Activated CD8-positive, alpha-beta memory T cell treated with anti-CD3 and anti-CD28 coated beads, Interleukin-2, amount 50 U/mL, for 48 hours (primary cell): Measurements from ENCODE around the gene PRXL2B.
A peak's percentile ranks its signal among the peaks of the same experiment; 100 is the strongest.
"Not testable (repeated sequence)": the region's sequence is repeated elsewhere in the genome, so short reads cannot be mapped to it uniquely, and the experiment has no call there.

Source experiments
- DNase-seq: peaks from one replicate; pipeline ENCODE4 v3.0.0-alpha.2; 2020

The PRXL2B gene

DNA sequence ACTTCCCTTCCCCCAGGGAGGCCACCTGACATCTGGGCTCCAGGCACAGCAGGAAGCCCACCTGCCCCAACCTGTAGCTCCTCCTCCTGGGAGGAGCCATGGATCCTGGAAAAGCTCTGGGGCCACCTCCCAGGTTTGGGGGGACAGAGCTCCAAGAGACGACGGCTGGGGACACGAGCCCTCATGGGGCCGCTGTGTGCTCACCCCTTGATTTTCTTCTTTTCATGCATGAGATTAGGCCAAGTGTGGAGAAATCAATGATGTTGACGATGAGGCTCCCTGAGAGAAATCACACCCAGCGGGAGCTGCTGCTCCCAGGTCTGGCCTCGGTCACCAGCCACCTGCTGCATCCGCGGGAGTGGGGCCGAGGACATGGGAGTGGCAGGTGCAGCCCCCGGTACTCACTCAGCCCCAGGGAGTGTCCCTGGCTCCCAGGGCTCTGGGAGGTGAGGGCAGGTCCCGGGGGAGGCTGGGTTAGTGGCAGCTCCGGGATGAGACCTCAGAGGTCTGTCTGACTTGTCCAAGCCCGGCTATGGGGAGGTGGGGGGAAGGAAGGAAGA lies 21.7 kb upstream of the PRXL2B start:
- DNase-seq = no peak

DNA sequence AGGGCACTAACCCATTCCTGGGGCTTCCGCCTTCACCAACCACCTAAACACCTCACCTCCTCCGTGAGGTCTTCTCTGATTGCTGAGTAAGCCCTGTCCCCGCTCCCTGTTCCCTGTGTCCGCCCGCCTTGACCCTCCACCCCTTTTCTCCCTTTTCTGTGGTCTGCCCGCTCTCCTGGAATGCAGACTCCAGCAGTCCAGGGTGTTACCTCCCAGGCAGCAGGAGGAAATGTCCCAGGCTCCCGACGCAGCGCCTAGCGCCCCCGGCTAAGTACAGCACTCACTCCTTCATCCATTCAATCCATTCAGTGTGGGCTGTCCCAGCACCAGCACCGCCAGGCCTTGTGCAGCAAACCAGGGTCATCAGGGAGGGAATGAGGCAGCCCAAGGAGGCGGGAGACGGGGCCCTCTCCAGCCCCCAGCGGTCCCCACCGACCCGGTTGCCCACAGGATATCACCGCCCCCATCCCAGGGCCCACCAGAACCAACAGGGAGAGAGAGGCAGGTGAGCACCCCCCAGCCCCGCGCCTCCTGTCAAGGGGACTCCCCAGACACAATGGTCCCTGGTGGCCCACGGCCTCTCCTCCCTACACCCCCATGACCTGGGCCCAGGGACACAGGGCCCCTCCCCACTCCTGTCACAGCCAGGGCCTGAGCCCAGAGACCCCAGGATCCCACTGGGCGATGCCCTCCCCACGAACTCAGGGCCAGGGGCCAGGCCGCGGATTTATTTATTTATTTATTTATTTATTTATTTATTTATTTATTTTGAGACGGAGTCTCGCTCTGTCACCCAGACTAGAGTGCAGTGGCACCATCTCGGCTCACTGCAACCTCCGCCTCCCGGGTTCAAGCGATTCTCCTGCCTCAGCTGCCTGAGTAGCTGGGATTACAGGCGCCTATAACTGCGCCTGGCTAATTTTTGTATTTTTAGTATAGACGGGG lies 20.2 kb upstream of the PRXL2B start:
- no peak for DNase-seq

DNA sequence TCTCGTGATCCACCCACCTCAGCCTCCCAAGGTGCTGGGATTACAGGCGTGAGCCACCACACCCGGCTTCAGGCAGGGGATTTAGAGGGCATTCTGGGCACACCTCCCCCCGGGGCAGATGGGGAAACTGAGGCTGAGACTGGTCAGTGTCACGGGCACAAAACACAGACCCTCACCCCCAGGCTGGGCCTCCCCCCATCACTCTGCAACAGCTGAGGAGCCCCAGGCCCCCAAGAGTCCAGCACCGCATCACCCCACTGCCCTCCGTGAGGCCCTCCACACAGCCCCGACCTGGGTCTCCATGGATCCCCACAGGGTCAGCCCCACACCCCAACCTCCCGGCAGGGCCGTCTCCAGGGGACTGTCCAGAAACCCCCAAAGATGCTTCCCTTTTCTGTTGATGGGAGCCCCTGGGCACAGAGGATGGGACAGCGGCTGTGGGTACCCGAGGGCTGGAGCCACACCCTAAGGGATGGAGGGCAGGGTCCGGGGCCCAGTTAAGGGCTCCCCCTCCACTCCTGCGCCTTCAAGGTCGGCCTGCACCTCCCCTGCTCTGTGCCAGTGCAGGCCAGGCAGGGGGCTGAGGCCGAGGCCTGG lies 19.4 kb upstream of the PRXL2B start:
- DNase-seq = no peak

DNA sequence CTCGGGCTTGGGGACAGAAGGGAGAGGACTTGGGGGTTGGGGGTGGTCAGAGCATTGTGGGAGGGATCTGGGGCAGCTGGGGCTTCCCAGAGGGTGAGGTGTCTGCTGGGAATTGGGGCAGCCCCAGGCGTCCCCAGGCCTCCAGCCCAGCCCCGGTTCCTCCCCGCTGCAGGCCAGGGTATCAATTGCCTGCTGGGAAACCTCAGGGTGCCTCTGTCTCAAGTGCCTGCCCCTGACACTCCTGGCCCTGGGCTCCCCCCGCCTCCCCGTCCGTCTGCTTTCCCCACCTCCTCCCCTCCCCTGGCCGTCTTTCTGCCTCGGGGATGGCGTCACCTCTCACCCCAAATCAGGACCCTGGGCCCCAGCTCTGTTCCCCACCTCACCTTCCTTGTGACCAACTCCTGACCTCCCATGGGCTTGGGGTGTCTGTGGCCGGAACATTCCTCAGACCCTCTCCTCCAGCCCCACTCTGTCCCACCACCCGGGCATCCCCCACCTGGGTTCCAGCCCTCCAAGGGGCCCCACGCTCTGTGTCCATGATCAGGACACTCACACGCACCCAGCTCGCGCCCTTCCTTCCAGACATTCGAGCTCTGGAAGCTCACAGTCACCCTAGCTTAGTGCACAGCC lies 18.3 kb upstream of the PRXL2B start:
- DNase-seq = not testable (repeated sequence)

DNA sequence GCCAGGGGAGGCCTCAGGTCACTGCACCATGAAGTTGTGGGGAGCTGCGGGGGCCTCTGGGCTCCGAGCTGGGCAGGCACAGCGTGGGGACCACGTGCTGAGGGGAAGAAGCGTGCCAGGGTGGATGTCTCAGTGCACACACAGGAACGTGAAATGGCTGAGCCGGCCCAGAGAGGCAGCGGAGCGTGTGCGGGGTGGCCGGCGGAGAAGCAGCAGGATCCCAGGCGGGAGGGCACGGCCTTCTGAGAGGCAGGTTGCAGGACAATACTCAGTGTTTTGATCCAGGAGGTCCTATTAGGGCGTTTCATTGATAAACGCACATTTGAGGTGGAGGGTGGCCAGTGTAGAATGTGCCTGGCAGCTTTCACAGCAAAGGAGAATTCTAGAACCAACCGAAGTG lies 17.5 kb upstream of the PRXL2B start:
- DNase-seq = no peak

DNA sequence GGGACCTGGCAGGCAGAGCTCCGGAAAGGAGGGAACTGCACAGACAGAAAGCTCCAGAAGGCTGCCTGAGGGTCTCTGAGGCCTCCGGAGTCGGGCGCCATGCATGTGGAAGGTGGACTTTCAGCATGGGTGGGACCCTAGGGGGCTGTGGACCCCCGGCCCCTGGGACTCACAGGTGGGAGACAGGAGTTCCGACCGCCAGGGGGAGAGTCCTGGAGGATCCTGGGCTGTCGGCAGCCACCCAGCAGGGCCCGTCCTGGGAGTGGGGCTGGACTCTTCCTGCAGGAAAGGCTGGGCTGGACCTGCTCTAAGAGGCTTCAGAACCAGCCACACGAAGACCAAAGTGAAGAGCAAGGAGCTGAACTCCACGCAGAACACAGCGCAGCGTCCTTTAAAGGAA lies 16.9 kb upstream of the PRXL2B start:
- not testable (repeated sequence) for DNase-seq

DNA sequence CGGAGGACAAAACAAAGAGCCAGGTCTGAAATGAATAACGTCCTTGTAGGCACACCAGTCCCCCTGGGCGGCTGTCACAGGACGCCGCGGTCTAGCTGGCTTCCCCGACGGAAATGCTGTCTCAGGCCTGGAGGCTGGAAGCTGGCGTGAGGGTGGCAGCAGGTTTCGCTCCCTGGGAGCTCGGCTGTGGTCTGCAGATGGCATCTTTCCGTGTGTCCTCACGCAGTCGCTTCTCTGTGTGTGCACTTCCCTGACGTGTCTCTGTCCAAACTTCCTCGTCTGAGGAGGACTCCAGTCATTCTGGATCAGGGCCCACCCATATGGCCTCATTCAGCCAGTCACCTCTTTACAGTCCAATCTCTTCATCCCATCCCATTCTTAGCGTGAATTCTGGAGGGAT lies 16.2 kb upstream of the PRXL2B start:
- DNase-seq = no peak

DNA sequence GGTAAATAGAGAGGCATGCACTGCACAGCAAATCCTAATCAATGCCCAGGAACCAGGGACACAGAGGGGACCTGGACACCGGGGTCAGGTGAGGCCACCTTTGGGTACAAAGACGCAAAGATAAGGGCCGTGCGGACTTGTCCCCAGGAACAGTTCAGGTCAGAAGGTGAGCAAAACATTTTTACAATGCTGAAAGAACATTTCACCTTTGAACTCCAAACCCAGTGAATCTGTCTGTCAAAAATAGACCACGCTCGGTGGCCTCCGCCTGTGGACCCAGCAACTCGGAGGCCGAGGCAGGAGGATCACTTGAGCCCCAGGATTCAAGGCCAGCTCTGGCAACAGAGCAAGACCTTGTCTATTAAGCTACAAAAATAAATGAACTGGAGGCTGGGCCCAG lies 15.2 kb upstream of the PRXL2B start:
- no peak for DNase-seq

DNA sequence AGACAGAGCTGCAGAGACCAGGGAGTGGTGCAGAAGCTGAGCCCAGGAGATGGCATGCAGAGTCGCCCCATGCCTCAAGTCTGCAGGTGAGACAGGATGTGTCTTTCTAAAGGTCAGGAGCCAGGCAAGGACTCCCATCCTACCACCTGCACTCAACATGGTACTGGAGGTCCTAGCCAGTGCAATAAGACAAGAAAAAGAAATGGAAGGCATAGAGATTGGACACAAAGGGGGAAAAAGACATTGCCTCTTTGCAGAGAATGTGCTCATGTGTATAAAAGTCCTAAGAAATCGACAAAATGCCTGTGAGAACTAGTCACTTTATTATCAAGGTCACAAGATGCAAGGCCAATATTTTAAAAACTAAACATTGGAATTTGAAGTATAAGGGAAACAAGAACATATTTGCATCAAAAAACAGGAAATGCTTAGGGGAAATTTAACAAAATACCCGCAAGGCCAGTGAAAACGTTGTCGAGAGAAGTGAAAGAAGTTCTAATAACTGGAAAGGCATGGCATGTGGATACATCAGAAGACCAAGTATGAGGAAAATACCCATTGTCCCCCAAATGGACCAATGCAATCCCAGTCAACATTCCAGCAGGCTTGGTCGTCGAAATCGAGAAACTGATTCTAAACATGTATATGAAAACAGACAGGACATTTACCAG lies 13.2 kb upstream of the PRXL2B start:
- DNase-seq = no peak

DNA sequence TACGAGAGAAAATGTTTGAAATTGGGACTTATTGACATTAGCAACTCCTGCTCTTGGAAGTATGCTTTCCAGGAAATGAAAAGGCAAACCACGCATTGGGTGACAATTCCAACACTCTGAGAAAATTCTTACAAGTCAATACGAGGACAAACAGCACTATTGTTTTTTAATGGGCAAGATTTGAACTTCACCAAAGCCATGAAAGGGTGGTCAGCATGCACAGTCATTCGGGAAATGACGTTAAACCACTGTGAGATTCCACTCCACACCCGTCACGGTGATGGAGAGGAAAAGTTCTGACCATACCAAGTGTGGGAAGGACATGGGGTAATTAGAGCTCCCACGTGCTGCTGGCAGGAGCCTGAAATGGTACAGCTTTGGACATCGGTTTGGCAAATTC lies 12.2 kb upstream of the PRXL2B start:
- no peak for DNase-seq

DNA sequence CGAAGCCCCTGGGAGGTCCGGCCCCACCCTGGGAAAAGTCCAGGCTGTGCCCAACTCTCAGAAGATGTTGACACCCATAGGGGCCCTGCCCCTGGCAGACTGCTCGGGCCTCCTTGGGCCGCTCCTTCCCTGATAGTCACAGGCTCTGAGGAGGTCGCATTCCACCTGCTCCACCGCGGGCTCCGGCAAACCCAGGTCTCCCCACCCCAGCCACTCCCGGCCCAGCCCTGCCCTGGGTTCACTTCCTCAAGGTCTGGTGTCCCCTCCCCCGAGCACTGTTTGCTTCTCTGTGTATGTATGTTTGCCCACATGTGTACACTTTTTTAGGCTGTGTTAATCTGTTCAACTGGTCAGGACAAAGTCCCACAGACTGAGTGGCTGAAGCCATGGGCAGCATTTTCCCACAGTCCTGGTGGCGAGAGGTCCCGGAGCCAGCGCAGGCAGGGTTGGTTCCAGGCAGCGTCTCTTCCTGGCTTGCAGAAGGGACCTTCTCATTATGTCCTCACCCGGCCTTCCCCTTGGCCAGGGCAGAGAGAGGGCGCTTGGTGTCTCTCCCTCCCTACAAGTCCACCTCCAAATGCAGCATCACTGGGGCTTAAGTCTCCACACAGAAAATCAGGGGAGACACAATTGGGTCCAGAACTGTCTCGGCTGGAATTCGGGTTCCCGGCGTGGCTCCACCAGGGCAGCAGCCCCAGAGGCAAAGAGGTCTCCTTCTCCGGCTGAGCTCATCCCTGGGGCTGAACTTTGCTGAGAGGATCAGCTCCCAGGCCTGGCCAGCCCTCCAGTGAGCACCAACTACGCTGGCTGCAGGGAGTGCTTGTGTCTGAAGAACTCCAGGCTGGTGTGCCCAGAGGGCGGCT lies 10.5 kb upstream of the PRXL2B start:
- DNase-seq = no peak

DNA sequence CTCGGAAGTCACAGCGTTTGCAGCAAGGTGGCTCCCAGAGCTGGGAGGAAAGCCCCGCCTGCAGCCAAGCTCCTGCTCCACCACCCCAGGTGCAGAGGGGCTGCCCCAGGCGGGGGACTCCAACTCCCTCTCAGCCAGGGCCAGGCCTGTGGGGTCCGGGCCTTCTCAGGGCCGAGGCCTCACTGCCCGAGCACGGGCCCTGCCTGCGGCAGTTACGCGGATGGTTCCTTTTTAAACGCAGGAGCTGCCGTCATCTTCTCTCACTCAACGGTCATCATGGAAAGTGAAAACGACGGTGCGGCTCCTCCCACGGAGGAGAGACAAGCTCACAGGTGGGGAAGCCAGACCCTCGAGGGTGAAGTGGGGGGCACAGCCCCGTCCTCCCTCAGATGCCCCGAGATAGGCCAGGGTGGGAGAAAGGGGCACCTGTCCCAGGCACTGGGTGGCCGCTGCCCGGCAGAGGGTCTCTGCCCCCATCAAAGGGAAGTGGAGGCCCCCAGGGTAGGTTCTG lies 9.0 kb upstream of the PRXL2B start:
- not testable (repeated sequence) for DNase-seq

DNA sequence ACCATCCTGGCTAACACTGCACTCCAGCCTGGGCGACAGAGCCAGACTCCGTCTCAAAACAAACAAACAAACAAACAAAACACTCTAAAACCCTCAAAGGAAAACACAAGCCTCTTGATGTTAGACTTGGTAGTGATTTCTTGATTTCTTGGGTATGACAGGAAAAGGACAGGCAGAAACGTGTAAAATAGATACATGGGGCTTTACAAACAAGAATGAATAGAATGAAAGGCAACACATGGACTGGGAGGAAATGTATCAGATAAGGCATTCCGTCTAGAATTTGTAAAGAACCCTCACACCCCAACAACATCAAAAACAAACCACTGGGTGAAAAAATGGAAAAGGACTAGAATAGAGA lies 7.8 kb upstream of the PRXL2B start:
- DNase-seq = no peak

DNA sequence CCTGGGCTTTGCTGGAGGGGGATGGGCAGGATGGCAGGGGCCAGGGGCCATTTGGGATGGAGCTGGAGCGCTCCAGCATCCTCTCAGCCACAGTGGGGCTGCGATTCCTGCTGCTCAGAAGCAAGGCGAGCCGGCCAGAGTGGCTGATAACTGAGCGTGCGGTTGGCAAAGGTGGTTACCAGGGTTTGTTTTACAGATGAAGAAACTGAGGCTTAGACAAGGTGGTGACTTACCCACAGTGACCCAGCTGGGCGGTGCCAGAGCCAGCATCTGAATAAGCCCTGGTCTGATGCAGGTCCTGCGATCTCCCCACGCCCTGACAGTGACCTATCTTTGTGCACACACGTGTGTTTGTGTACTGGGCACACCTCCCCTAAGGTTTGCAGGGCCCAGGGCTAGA lies 5.9 kb upstream of the PRXL2B start:
- DNase-seq = no peak

DNA sequence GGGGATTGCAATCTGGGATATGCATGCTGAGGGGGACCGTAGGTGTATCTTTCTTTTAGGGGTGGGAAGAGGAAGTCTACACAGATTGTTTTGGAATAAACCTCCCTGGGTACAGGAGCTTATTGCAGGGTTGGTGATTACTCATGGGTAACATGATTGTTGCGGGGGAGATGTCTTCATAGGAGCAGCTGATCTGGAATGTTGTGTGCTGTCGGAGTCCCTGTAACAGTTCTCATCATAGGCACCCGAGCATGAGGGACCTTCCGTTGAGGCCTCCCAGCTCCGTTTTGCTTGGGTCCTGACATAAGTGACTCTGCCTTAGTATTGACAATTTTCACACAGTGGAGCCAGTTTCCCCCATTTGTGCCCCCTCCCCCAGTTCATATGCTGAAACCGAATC lies 4.2 kb upstream of the PRXL2B start:
- no peak for DNase-seq

DNA sequence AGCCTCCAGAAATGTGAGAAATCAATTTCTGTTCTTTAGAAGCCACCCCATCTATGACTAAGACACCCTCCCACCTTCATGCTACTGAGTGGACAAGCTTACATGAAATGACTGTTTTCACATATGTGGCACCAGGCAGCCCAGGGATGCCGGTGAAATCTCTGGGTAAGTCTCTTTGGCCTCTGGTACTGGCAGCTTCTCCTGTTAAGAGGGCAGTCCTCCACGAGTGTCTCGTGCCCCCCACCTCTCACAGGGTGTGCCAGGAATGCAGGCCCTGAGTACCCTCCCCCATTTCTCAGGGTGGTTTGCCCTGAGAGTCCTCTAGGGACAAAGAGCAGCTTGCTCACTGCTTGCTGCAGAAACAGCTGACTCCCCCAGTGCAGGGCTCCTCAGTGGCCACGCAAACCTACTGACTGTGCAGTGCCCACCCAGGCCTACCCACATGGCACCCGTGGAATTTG lies 3.2 kb upstream of the PRXL2B start:
- DNase-seq = no peak

DNA sequence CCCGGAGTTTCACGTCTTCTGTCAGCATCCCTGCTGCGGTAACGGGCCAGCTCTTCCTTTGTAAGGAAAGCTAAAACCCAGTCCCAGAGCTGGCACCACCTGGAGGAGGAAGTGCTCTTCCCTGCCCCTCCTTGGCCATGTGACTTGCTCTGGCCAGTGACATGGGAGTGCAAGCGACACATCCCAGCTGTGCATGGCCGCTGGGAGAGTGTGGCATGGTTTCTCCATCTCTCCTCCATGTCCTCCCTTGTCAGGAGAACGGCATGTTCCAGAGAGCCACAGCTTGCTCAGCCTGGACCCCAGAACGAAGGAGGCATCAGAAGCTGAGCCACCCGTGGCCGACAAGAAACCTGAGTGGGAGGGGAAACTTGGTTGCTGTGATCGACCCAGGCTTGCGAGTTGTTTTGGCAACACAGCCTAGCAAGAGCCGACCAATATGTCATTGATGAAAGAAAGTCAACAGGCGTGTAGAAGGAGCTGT lies 2.7 kb upstream of the PRXL2B start:
- no peak for DNase-seq

DNA sequence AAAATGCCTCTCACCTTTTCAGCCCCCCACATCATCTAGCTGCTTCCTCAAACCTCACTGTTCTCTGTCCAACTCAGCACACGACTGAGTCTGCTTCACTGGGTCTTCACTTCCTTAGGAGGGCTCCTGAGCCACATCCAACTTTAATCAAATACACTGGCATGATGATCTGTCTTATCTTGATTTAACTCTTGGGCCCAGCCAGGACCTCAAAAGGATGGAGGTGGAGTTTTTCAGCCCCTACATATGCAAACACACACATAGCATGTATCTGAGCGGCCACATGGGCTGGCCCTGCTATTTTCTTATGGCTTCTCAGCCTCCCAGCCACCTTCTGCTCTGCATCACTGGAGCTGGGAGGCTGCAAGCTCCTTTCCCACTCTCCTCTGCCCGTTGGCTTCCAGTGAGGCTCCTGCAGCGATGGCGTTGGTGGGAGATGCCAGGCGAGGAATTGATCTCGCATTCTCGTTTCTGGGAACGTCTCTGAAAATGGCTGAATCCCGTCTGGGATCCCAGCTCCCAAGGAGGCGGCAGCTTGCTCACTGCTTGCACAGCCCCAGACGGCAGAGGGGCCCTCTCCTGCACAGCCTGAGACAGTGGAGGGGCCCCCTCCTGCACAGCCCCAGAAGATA lies 1.8 kb upstream of the PRXL2B start:
- no peak for DNase-seq

DNA sequence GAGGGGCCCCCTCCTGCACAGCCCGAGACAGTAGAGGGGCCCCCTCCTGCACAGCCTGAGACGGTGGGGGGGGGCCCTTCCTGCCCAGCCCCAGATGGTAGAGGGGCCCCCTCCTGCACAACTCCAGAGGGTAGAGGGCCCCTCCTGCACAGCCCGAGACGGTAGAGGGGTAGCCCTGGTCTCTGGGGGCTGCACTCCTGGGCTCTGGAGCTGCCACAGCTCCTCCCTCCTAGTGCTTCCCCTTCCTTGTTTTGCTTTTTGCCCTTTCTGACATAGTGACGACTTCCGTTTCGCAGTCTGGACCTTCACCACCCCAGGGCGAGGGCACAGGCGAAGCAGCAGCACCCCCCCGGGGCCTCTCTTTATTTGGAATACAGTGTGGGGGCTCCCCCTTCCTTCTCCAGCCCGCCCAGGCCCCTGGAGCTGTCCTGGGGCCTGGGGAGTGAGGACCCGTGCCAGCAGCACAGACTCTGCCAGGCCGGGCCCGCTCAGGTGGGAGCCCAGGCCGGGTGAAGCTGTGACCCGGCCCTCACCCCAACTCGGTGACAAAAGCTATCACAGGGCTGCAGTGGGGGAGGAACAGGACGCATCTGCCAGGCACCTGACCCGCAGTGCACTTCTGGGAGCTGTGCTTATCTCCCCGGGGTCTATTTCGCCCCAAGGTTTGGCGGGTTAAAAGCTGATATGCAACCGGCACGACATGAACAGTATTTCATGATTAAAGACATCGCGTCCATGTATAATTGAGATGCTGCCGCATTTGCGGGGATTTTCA lies 1.1 kb upstream of the PRXL2B start:
- DNase-seq = peak; percentile 77
